Stimulated activated CD8-positive, alpha-beta memory T cell treated with anti-CD3 and anti-CD28 coated beads, Interleukin-7, amount 100 ng/mL, for 24 hours (primary cell): ENCODE measurements around the gene MARK2.

Source experiments
- DNase-seq: peaks from one replicate; pipeline ENCODE4 v3.0.0-alpha.2; 2020; ENCODE audit warnings: low read depth

MARK2 gene

DNA sequence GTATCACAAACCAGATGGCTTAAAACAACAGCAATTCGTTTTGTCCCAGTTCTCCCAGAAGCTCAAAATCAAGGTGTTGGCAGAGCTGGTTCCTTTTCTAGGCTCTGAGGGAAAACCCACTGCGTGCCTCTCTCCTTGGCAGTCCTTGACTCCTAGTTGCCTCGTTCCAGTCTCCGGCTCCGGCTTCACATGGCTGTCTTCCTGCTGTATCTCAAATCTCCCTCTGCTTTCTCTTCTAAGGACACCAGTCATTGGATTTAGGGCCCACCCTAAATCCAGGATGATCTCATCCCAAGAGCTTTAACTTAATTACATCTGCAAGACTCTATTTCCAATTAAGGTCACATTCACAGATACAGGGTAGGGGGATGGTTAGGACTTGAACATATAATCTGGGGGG lies 90.7 kb downstream of the MARK2 start:
- no peak for DNase-seq

DNA sequence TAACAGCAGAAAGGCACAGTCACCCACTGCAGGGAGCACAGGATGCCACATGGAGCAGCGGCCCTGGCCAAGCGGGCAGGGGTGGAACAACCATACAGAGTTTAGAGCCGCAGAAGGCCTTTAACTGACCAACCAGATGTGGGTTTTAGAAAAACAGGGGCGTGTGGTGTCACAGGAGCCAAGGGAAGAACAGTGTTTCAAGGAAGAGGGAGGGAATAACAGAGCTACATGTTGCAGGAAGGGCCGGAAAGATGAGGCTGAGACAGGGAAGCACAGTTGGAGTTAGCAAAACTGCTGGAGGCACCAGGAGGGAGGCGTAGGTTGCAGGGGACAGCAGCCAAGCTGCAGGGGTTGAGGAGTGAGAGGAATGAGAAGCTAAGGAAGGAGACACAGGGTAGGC lies 92.1 kb downstream of the MARK2 start:
- DNase-seq, result no peak

- DNase-seq, result no peak
Measured at GRCh38 chr11:63931876-63932275, 93.0 kb downstream of the MARK2 start.

GRCh38 chr11:63933459-63933858 lies 94.5 kb downstream of the MARK2 start:
- no peak for DNase-seq

DNA sequence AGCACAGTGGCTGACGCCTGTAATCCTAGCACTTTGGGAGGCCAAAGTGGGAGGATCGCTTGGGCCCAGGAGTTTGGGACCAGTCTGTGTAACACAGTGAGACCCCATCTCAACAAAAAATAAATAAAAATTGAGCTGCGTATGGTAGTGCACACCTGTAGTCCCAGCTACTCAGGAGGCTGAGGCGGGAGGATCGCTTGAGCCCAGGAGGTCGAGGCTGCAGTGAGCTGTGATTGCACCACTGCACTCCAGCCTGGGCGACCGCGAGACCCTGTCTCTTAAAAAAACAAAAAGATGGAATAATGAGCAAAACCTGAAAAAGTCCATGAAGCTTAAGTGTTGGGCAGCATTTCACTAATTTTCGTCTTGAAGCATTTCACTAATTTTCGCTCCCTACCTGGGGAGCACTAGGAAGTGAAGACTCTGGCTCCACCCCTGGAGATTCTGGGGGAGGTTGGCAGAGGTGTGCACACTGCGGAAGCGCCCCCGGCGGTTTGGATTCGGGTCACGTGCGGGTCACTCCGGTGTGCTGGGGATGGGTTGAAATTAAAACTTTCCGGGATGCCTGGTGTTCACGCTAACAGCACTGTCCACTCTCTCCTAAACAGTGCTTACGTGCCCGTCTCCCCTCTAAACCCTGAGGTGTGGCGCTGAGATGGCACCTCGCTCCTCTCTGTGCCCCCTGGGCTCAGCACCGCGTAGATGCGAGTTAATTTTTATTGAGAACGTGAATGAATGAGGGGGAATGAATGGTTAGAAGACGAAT lies 99.0 kb downstream of the MARK2 start:
- no peak for DNase-seq

GRCh38 chr11:63938479-63939396 lies 99.8 kb downstream of the MARK2 start, which contains the start of gene NAA40:
Gene NAA40, plus strand, starts transcription at chr11:63939002. Its CDS starts 95 bp downstream, at chr11:63939097.
- DNase-seq, result peak; percentile 88

GRCh38 chr11:63939397-63939891 lies 100.5 kb downstream of the MARK2 start:
- no peak for DNase-seq

DNA sequence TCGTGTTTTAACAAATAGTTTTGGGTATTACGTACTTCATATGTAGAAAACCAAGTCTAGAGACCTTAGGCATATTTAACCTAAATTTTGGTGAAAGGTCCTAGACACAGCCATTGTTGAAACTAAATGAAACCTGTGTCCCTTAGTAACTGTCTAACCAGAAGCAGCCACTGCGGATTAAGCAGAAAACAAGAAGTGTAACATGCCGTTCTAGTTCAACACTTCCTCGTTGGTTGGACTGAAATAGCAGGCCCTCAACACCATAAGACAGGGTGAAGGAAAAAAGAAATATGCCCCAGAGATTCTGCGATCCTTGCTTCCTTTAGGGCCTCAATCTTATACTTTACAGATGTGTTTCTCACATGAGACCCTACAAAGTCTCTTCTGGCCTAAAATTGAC lies 101.9 kb downstream of the MARK2 start:
- DNase-seq, result no peak

DNA sequence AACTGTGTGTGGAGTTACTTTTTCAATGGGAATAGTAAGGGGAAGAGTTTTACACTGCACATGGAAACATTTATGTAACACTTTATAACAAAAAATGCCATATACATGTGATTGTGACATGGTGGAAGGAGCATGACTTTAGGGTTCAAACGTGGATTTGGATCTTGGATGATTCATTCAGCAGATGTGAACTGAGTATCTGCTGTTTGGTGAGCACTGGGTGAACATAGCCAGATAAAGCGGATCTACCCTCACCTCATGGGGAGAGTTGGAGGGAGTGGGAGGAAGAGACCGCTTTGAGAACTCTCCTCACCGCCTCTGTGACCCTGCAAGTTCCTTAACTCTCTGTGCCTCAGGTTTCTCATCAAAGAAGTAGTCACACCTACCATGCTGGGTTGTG lies 103.0 kb downstream of the MARK2 start:
- DNase-seq, result no peak

- DNase-seq, result no peak
Measured at GRCh38 chr11:63942803-63943202, 103.9 kb downstream of the MARK2 start.

GRCh38 chr11:63944987-63945386 lies 106.1 kb downstream of the MARK2 start:
- DNase-seq, result no peak

- DNase-seq, result peak; percentile 15
Measured at GRCh38 chr11:63945477-63946163, 106.7 kb downstream of the MARK2 start.

GRCh38 chr11:63951779-63952536 lies 113.0 kb downstream of the MARK2 start:
- no peak for DNase-seq

DNA sequence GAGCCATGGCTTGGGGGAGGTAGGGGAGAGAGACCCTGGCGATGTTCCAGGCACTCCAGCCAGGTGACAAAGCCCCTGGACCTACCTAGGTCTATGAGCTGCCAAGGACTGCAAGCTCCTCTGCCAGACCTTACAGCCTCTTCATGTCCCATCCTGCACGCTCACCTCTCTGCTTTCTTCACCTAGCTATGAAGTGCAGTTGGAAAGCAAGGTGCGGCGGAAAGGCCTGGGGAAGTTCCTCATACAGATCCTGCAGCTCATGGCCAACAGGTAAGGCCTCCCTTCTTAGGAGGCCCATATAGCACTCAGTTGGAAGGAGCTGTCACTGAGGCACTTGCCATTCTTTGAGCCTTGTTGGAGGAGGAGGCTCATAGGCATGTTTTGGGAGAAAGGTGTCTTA lies 113.7 kb downstream of the MARK2 start:
- no peak for DNase-seq

DNA sequence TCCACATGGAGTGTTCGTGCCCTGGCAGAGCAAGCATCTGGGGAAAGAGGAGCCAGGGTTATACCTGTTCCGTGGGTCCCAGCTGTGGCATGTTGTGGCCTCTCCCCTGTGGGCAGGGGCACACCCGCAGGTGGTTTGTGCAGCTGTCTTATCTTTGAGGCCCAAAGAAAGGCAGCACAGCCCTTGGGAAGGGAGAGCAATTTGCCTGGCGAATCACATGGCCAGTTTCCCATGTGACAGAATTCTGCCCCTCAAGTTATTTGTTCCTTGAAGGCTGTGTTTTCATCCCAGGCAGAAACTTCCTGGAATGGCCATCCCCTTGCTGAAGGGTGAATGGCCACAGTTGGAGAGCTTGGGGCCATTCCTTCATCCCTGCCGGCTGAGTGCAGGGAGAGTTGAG lies 119.1 kb downstream of the MARK2 start:
- DNase-seq, result no peak
